ENCODE measurements around the gene PTPRZ1.

DNA sequence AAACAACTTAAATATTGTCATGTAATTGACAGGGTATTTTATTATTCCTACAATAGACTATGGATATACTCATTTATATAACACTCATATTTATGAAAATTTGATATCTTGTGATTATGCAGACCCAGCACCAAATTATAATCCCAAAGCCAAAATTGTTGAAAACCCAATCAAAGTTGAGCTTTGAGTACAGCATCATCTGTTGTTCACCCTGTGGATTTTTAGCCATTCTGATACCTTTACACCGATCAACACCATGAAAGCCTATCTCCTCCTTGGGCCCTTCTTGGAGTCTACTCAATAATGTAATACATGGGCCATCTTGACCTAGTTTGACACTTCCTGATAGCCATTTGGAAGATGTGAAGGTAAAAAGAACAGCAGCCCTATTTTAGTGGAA is 221.6 kb downstream of the PTPRZ1 start:
- TF ChIP-seq, protein P1, sequence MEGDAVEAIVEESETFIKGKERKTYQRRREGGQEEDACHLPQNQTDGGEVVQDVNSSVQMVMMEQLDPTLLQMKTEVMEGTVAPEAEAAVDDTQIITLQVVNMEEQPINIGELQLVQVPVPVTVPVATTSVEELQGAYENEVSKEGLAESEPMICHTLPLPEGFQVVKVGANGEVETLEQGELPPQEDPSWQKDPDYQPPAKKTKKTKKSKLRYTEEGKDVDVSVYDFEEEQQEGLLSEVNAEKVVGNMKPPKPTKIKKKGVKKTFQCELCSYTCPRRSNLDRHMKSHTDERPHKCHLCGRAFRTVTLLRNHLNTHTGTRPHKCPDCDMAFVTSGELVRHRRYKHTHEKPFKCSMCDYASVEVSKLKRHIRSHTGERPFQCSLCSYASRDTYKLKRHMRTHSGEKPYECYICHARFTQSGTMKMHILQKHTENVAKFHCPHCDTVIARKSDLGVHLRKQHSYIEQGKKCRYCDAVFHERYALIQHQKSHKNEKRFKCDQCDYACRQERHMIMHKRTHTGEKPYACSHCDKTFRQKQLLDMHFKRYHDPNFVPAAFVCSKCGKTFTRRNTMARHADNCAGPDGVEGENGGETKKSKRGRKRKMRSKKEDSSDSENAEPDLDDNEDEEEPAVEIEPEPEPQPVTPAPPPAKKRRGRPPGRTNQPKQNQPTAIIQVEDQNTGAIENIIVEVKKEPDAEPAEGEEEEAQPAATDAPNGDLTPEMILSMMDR (IDR thresholded peaks at IDR 0.05): no peak
- TF ChIP-seq EP300 (IDR thresholded peaks at IDR 0.05) (no peak), POLR2A (IDR thresholded peaks at IDR 0.05) (no peak)
